ENCODE measurements around the gene AASS.

Gene AASS

GRCh38 chr7:122033641-122034040, 110.4 kb downstream of the AASS start:
- no peak for TF ChIP-seq CTCF (IDR thresholded peaks at IDR 0.05; ENCODE audit: insufficient read depth, low read depth, low read length, missing control alignments)
- no peak overlapping the region for H3K4me3 ChIP-seq (ENCODE audit: low read depth, low read length)
- no peak for DNase-seq (ENCODE audit: low read depth)

DNA sequence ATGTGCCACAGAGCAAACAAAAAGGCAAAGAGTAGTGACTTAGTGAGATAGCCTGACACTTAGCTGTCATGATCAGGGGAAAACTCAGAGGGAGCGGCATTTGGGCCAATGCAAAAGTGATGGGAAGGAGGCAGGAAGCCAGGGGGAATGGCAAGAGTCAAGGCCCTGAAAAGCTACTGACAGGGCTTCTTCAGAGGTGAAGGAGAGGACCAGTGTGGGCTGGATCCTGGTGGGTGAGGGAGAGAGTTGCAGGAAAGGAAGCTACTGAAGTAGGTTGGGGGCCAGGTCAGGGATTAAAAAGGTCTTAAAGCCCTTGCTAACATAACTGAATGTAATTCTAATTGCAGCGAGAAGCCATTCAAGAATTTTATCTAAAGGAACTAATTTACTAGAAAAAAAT, 117.0 kb downstream of the AASS start:
- no peak for DNase-seq (ENCODE audit: low read depth)
- no peak for TF ChIP-seq CTCF (IDR thresholded peaks at IDR 0.05; ENCODE audit: insufficient read depth, low read depth, low read length, missing control alignments)

More for the DNA sequence above, 117.0 kb downstream of the AASS start:
- no peak overlapping the region for H3K4me3 ChIP-seq (ENCODE audit: low read depth, low read length)
